ENCODE data around the gene TBC1D5.

TBC1D5 gene

GRCh38 chr3:17292556-17292955 lies 449.9 kb downstream of the TBC1D5 start:
- no peak for TF ChIP-seq CTCF (conservative IDR thresholded peaks at IDR 0.05; ENCODE audit: low read length)
- no peak for DNase-seq (ENCODE audit: low read depth)
- no peak overlapping the region for H3K4me3 ChIP-seq (ENCODE audit: low read length)

GRCh38 chr3:17290894-17291293 lies 451.5 kb downstream of the TBC1D5 start:
- DNase-seq (ENCODE audit: low read depth), result peak; percentile 4
- no peak overlapping the region for H3K4me3 ChIP-seq (ENCODE audit: low read length)
- TF ChIP-seq CTCF (conservative IDR thresholded peaks at IDR 0.05; ENCODE audit: low read length), result no peak

GRCh38 chr3:17288839-17289399 lies 453.5 kb downstream of the TBC1D5 start:
- no peak overlapping the region for H3K4me3 ChIP-seq (ENCODE audit: low read length)
- no peak for DNase-seq (ENCODE audit: low read depth)
- no peak for TF ChIP-seq CTCF (conservative IDR thresholded peaks at IDR 0.05; ENCODE audit: low read length)

GRCh38 chr3:17287006-17287689 lies 455.3 kb downstream of the TBC1D5 start:
- DNase-seq (ENCODE audit: low read depth), result no peak
- no peak for TF ChIP-seq CTCF (conservative IDR thresholded peaks at IDR 0.05; ENCODE audit: low read length)
- H3K4me3 ChIP-seq (ENCODE audit: low read length), result no peak overlapping the region

GRCh38 chr3:17278006-17278405 lies 464.4 kb downstream of the TBC1D5 start:
- no peak for TF ChIP-seq CTCF (conservative IDR thresholded peaks at IDR 0.05; ENCODE audit: low read length)

GRCh38 chr3:17266846-17267245 lies 475.6 kb downstream of the TBC1D5 start:
- no peak for TF ChIP-seq CTCF (conservative IDR thresholded peaks at IDR 0.05; ENCODE audit: low read length)

More at GRCh38 chr3:17278006-17278405, 464.4 kb downstream of the TBC1D5 start:
- no peak for DNase-seq (ENCODE audit: low read depth)
- H3K4me3 ChIP-seq (ENCODE audit: low read length), result no peak overlapping the region

More at GRCh38 chr3:17266846-17267245, 475.6 kb downstream of the TBC1D5 start:
- DNase-seq (ENCODE audit: low read depth), result no peak
- no peak overlapping the region for H3K4me3 ChIP-seq (ENCODE audit: low read length)

Measured in AG10803 (cell line).